Measurements from ENCODE around the gene TGFBR2.
"Not testable (repeated sequence)": the region's sequence is repeated elsewhere in the genome, so short reads cannot be mapped to it uniquely, and the experiment has no call there.

TGFBR2 gene

DNA sequence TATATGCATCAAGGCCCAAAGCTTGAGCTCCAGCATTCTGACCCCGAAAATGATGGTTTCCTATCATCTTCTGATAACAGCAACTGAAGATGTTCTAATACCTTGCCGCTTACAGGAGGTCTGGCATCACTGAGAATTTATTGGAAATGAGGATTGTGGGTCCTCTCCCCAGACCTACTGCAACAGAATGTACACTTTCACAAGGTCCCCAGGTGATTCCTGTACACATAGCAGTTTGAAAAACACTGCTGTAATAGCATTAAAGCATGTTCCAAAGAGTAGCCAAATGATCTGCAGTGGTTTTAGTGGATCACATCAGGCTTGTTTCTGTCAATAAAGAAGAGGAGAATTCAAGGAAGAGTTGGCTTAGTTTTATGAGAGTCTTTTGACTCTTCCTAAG, 11.3 kb downstream of the TGFBR2 start:
- FAIRE-seq = no peak

DNA sequence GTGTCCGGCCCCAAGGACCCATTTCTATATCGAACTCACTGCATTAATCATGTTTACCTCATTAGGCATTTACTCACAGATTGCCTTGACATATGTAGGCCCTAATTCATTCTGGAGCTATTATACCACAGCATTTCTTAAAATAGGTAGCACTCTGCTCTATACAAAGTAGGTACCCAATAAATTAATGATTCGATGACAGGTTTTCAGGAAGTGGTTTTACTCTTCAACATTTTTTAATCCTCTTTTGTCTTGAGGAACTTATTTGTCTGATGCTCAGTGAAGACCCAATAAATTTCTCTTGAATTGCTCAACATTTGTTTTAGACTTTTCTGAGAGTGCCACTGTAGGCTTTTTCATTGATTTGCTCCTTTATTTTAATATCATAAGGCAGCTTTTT, 12.1 kb downstream of the TGFBR2 start:
- DNase-seq (ENCODE audit: insufficient read length, low spot score) = no peak
- FAIRE-seq = no peak

More for the DNA sequence above, 11.3 kb downstream of the TGFBR2 start:
- DNase-seq (ENCODE audit: insufficient read length, low spot score) = no peak

DNA sequence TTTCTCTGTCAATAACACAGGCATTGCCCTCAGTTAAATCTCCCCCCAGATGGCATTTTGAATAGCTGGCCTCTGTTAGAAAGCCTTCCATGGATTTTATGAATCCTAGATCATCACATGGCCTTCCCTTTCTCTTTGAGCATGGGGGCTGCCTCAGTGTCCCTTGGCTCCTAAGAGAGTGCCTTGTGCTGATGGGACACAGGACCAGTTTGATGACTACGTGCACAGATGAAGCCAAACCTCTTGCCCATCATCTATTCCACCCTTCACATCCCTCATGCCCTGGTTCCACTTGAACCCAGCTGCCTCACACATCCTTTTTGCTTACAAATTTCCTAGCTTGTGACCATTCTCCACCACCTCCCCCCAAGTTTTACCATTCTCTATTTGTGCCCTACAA, 12.9 kb downstream of the TGFBR2 start:
- FAIRE-seq (no peak), DNase-seq (ENCODE audit: insufficient read length, low spot score) (no peak)

DNA sequence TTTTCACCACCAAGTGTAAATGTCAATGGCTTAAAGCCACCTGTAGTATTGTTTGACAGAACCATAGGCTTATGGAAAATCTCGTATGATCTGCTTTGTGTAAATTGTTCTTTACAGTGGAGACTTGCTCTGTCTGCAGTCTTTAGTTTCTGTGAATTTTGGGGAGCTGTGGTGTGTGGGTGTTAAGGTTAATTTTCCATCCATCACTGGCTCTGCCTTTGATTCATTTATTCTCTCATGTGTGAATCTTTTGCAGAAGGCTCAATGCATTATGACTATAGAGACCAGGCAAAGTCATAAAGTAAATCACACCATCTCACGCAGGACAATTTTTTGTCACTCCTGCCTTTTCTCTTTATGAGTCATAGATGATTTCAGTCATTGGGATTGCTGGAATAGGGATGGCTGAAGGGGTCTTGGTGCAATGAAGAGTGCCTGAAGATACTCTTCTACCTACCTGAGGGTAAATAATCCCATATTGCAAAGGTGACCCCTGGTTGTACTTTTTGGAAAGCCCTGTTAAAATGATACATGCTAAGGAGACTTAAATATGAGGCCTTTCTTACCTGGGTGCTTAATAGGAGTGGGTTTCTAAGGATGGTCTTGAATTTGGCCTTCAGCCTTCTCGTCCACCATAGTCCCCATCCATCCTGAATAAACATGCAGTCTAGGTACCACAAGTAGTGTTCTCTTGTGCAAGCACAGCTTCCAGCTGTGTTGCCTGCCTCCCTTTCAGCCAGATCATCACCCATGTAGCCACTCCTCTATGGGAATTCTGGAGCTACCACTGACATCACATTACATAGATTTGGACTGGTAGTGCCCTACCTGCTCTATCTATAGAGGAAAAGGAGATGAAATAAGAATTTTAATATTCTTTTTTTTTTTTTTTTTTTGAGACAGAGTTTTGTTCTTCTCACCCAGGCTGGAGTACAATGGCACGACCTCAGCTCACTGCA, 14.3 kb downstream of the TGFBR2 start:
- DNase-seq (ENCODE audit: insufficient read length, low spot score) (no peak), FAIRE-seq (no peak)

DNA sequence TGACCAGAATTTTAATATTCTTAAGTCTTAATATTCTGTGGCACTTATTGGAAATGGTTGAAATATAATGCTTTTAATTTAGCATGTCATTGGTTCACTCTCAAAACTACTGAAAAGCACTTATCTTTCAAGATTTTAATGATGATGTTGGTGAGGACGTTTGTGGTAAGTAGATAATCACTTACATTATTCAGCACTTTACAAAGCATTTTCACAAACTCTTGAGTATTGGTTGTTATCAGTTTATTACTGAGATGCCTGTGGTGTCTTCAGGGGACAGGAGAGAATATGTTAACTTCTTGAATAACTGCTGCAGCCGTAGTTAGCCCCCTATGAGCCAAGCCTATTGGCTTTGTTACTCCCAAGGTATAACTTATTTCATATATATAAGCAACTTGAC, 15.2 kb downstream of the TGFBR2 start:
- no peak for FAIRE-seq
- no peak for DNase-seq (ENCODE audit: insufficient read length, low spot score)

DNA sequence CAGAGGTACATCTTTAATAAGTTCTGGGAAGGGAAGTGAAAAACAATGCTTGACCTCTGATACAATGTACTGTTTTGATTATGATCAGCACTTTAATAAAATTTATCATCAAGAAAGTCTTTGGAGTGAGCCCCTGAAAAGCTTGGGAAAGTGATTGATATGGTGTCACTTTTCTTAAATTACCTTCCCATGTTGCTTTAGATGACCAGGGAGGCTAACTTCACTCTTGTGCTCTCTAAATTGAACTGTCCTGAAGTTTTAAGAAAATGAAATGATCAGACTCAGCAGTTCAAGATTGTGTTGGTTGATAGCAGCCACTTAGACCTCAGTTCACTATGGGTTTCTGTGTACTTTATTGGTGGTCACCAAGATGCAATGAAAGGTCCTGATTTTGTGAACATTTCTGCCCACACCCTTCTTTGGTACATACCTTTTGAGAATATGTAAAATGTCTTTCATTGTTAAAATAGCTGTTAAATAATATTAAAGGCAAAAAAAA, 15.7 kb downstream of the TGFBR2 start:
- FAIRE-seq (no peak), DNase-seq (ENCODE audit: insufficient read length, low spot score) (no peak)

DNA sequence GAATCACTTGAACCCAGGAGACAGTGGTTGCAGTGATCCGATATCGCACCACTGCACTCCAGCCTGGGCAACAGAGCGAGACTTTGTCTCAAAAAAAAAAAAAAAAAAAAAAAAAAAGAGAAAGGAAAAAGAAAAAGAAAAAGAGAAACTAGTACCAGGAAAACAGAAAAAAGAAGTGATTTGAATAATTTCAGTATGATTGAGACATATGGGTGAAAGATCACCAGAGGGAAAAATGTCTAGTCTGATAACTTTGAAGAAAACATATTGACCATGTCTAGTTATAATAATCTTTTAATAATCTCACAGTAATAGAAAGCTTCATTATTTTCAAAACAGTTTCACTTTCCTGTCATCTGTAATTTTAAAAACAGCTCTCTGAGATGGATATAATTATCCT, 16.4 kb downstream of the TGFBR2 start:
- no peak for DNase-seq (ENCODE audit: insufficient read length, low spot score)
- no peak for FAIRE-seq

DNA sequence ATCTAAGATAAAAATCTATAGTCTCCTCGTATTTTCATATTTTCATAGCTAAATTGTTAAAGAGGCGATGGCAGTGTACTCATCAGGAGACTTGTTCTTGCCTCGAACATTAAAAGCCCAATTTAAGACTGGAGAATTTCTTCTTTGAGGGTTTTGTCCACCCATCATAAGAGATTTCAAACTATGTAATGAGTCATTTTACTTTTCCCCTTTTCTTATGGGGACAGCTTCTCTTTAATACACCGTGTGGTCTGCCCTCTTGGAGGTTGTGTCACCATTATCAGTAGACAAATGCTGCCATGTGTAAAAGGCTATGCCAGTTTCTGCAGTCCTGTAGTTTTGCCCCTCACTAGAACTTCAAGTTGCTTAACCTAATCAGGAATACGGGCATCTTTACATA, 16.9 kb downstream of the TGFBR2 start:
- DNase-seq (ENCODE audit: insufficient read length, low spot score) (no peak), FAIRE-seq (no peak)

DNA sequence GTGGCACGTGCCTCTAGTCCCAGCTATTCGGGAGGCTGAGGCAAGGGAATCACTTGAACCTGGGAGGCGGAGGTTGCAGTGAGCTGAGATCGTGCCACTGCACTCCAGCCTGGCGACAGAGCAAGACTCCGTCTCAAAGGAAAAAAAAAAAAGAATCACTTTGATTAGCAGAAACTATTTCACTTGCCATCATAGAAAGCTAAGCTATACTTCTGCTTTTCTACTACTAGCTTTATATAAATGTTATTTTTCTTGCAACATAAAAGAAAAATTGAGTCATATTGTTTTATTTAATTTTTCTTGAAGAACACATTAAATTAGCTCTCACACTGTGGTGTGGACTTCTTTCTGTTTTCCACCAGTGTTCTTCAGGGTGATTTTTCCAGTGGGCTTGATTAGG, 18.1 kb downstream of the TGFBR2 start:
- not testable (repeated sequence) for DNase-seq (ENCODE audit: insufficient read length, low spot score); FAIRE-seq

DNA sequence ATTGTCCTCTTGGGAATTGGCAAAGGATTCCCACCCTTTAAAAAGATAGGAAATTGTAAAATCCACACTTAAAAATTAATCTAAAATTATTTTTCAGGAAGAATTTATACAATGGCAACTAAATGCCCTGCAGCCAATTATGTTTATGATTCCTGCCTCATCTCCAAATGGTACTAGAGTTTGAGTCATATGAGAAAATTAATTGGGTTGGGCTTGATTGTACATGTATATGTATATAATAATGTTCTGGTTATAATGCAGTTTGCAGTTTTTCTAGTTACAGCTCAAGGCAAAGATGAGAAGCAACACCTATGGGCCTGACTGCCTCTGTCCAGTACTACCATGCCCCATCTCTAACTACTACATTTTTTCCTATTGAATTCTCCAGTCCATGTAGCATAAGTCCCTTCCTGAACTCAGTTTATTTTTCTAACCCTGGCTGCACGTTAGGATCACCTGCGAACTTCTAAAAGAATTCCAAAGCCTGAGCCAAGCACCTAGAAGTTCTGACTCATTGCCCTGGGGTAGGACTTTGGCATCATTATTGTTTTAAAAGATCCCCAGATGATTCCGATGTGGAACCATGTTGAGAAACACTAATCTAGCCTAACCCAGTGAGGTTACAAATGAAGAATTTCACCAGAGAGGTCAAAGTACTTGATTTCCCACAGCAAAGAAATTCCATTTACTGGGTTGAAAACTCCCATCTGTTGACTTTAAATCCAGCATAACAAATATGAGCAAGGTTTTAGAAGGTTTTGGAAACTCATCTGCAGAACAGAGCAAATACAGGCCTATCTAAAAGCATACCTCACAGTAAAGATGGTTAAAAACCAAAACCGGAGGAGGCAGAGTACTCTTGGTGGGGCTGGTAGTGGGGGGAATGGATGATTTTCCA, 19.4 kb downstream of the TGFBR2 start:
- no peak for FAIRE-seq
- DNase-seq (ENCODE audit: insufficient read length, low spot score) = no peak

DNA sequence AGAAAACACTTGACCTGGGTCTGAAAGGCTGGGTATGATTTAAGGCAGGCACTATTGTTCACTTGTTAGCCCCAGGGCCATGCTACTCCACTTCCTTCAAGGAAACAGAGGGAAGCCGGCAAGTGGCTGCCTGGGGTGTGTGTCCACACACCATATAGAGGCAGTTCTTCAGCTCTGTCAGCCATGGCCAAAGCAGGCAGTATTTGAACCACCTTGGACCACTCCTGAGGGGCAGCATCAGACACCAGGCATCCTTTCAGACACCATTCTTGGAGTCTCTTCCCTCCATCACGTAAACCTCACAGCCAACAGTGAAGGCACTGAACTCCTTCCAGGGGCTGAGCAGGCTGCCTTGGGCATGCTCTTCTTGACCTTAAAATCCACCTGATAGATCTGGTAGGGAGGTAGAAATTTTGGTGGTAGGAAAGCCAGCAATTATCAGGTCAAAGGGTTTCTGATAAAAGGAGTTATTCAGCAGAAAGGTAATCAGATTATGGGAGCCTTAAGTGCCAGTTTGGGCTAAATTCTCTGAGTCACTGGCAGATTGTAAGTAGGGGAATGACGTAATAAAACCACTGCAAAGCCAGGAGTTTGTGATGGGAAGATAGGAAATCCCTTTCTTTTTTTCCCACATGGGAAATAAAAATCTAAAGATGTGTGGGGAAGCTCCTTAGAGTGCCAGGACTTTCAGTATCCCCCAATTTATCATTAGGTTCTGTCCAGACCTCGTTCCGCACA, 20.2 kb downstream of the TGFBR2 start:
- no peak for FAIRE-seq
- no peak for DNase-seq (ENCODE audit: insufficient read length, low spot score)

DNA sequence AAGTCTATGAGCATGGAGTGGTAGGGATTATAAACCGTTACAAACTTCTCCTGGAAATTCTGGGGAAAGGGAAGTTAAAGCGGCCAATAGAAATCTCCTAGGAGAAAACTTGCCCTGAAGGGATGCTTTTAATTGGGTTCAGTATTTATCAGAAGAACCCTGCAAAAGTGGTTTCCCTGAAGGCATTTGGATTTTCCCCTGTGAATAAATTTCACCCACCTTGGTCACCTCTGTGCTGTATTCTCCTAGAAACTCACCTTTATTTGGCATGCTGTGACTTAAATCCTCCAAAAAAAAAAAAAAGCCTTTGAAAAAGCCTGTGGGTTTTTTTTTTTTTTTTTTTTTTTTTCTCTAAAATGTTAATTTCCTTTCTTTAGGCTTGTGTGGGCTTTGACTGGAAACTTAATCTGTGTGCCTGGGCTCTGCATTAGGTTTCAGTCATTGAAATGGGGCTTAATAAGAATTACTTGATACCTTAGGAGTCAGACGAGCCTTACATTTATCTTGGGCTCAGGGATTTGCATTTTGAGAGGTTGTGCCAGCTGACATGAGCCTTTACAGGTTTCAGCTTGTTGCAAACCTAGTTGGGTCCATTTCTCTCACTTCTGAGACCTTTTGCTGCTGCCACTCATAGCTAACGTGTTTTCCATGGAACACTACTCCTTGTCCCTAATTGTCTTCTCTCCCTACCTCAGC, 22.0 kb downstream of the TGFBR2 start:
- DNase-seq (ENCODE audit: insufficient read length, low spot score) (no peak), FAIRE-seq (no peak)

DNA sequence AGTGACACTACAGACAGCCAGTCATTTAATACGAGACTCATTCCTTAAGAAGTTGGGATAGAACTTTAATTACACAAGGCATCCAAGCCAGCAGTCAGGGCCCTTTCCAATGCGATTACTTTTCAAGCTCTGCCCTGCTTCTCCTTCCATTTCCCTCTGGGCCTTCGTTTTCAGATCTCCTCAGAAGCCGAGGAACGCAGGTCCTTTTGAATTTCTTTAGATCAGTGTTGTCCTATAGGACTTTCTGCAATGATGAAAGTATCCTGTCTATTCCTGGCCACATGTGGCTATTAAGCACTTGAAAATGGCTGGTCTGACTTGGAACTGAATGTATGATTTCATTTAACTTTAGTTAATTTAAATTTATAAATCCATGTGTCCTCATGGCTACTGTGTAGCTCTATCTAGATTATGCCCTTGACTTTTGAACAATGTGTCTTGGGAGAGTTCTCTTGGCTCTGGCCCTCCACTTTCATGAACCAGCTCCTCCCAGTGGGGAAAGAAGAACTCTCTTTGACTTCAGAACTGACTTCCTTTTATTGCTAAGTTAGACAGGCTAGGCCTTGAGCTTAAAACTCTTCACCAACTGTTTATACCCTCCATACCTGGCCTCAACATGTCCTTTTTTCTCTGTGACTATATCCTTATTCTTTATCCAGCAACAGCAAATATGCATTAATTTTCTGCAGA, 22.6 kb downstream of the TGFBR2 start:
- FAIRE-seq = no peak
- no peak for DNase-seq (ENCODE audit: insufficient read length, low spot score)

DNA sequence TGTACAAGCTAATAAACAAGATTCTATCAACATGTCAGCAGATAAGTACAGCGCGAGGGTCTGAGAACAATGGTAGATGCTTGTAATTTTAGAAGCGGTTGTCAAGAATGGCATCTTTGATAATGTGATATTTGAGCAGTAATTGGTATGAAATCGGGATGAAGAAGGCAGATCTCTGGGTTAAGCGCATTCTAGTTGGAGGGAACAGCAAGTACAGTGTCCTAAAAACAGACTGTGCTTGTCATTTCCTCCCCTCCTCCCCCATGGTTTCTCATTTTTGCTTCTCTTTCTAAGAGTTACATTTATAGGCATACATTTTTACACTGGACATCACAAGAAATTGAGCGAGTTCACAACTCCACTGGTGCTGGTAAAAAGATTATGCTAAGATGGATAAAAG, 23.3 kb downstream of the TGFBR2 start:
- FAIRE-seq = no peak
- DNase-seq (ENCODE audit: insufficient read length, low spot score) = no peak

DNA sequence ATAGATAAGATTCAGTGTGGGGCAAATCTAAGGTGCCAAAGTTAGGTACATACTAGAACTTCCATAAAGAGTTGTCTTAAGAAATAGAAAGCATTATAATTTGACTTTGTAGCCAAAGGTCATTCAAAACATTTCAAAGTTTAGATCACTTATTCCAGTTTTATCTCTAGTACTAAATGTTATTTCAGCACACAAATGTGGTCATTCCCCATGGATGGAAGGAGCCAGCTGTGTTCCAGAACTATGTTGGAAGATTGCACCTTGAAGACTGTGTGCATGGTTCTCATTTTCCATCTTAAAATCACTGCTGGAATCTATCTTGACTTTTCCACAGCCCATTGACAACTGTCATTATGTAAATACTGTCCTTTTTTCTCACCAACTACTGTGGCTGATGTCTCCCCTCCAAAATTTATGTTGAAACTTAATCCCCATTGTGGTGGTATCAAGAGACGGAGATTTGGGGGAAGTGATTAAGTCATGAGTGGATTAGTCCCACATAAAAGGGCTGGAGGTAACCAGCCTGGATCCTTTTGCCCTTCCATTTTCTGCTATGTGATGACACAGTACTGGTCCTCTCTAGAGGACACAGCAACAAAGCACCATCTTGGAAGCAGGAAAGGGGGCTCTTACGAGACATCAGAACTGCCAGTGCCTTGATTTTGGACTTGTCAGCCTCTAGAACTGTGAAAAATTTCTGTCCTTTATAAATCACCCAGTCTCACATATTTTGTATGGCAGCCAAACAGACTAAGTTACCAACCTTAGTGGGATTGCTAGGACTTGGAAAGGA, 24.0 kb downstream of the TGFBR2 start:
- FAIRE-seq = no peak
- no peak for DNase-seq (ENCODE audit: insufficient read length, low spot score)

DNA sequence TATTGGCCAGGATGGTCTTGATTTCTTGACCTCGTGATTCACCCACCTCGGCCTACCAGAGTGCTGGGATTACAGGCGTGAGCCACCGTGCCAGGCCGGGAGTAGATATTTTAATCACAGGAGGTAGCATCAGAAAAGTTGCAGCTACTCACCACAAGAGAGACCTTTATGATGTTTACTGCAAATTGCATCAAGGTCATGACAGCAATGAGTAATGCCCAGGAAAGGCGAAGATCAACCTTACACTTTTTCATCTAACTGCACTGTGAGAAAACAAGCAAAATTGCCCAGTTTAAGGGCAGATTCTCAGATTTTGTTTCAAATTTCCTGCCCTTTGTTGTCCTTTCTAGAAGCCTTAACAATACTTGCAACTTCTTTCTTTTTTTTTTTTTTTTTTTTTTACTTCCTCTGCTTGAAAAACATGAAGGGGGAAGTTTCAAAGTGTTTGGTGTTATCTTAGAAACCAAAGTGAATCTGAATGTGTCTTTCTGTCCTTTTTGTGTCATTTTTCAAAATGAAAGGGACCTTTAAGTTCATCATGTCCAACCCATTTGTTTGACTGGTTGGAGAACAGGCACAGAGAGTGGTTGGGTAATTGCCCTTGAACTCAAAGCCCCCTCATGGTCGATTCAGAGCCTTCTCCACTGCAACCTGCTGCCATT, 25.0 kb downstream of the TGFBR2 start:
- FAIRE-seq = no peak
- no peak for DNase-seq (ENCODE audit: insufficient read length, low spot score)

DNA sequence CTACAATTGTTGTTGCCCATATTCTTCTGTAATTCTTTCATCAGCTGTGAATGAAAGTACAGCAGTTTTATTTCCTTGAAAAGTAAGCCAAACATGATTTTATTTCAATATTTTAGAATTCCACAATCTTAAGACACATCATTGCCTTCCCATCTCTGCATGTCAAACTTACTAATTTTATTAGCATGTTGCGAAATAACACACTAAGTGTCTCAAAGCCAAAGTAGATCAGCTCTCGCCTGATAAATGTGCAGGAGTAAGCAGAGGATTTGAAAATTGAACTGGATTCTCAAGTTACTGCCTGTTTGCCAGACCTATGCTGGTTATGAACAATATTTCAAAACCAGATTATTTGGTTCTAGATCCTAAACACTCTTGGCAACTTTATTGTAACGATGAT, 25.7 kb downstream of the TGFBR2 start:
- no peak for DNase-seq (ENCODE audit: insufficient read length, low spot score)
- FAIRE-seq = no peak

DNA sequence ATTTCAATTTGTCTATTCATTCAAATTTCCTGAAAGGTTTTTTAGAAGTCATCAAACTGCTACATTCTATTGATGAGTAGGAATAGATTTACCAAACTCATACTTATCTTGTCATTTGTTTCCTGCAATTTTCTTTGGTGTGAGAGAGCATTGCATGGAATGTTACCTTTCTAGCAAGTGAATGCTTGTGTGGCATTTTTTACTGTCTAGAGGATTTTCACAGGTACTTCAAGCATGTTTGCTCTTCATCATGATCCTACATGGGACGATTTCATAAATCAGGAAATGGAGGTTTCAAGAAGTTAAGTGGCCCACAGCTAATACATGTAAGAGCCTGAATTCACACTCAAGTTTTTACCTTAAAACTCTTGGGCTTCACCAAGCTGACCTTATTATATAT, 26.1 kb downstream of the TGFBR2 start:
- FAIRE-seq = no peak

More for the DNA sequence above, 26.1 kb downstream of the TGFBR2 start:
- no peak for DNase-seq (ENCODE audit: insufficient read length, low spot score)

All from GM19239 (cell line).